GM19351 (cell line): ENCODE measurements around the gene NUDCD2.
"Not testable (repeated sequence)": the region's sequence is repeated elsewhere in the genome, so short reads cannot be mapped to it uniquely, and the experiment has no call there.

Experiments used
- ATAC-seq: cut with Tn5 transposase; IDR thresholded peaks from one replicate; pipeline ENCODE4 v1.9.1; 2021; ENCODE audit warnings: mild to moderate bottlenecking, moderate library complexity; ENCODE audit not compliant: unreplicated experiment

The NUDCD2 gene

DNA sequence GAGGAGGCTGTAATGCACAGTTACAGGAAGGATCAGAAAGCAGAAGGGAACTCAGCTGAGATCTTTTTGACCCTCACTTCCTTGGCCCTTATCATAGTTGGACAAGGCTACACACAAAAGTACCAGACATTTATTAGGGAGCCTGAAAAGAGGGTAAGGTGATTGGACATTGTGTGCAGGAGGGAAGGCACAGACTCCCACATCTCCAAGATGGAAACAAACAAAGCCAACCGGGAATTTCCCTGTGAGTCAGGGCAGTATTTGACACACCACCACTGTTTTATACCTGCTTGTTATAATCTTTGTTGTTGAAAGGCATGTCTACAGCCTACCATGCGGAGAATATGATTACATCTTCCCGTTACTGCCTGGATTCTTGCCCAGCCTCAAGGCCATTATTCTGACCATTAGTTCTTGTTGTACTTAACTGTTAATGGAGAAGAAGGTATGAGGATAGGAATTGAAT lies 25.5 kb downstream of the NUDCD2 start:
- no peak for ATAC-seq

DNA sequence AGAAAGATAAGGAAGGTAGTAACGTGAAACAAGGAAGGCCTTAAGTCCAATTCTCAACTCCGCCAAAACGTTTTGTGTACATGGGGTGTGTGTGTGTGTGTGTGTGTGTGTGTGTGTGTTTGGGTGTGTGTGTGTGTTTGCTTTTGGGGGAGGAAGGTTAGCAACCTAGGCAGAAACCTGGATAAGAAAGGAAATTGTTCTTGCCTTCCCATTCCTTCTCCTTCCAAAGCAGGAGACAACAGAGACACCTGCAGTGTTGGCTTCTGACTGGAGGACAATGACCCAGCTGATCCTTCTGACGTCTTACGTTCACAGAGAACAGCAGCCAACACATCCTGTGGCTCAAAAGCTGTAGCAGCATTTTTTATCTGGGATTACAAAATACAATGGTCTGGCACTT lies 26.6 kb downstream of the NUDCD2 start:
- ATAC-seq: no peak

DNA sequence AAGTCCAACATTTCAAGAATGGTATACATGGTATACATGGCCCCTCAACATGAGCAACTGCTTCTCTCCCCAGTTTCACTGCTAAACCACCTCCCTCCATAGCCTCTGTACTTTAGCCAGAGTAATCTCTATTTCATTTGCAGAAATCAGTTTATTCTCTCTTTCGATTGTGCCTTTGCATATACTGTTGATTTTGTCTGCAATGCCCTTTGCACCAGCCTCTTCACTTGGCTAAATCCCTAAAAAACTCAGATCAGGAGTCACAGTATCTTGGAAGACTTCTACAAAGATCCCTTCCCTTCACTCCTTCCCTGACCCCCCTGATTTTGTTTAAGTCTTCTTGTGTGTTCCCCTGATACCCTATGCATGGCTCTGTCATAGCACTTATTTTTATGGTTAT lies 27.4 kb downstream of the NUDCD2 start:
- ATAC-seq: no peak

DNA sequence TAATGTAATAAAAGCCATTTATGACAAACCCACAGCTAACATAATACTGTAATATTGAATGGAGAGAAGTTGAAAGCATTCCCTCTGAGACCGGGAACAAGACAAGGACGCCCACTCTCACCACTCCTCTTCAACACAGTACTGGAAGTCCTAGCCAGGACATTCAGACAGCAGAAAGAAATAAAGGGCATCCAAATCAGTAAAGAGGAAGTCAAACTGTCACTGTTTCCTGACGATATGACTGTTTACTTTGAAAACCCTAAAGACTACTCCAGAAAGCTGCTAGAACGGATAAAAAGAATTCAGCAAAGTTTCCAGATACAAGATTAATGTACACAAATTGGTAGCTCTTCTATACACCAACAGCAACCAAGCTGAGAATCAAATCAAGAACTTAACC lies 33.8 kb downstream of the NUDCD2 start:
- not testable (repeated sequence) for ATAC-seq

DNA sequence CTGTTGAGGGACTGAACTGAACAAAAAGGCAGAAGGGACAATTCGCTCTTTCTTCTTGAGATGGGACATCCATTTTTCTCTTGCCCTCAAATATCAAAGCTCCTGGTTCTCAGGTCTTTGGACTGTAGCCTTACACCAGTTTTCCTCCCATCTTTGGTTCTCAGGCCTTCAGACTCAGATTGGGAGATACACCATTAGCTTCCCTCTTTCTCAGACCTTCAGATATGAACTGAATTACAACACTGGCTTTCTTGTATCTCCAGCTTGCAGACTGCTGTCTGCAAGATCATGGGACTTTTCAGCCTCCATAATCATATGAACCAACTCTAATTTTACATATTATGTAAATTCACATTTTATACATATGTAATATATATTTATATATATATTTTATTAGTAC lies 35.1 kb downstream of the NUDCD2 start:
- ATAC-seq: no peak

DNA sequence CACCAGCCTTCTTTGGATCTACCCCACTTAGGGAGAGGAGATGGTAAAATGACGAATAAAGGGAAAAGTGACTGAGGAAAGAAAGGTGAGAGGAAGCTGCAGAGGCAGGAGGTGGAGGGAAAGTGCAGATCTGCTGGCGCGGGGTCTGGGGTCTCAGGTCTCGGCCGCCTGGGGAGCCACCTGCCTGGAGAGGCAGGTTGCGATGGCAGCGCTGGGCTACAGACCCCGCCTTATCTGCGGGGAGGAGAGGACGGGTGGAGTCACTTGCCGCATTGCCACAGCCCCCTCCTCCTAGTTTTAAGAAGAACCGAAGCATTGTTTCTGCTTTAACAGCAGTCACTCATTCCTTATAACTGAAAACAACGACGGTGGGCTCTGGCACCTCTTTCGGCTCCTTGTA lies 44.2 kb downstream of the NUDCD2 start:
- not testable (repeated sequence) for ATAC-seq

DNA sequence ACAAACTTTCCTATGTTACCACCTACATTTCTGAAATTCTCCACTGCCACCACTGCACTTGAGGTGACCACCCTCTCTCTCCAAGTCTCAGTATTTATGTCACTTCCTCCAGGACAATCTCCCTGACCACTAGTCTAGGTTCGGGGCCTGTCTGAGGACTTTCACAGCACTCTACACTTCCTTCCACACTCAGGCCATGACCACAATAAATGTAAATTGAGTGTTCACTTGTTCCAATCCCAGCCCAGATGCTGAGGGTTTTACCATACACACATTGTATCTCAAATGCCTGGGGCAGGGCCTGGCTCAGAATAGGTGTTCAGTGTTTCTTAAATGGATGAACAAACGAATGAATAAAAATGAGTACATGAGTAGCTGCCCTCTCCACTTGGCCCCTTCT lies 49.4 kb downstream of the NUDCD2 start:
- peak; percentile 33 for ATAC-seq

DNA sequence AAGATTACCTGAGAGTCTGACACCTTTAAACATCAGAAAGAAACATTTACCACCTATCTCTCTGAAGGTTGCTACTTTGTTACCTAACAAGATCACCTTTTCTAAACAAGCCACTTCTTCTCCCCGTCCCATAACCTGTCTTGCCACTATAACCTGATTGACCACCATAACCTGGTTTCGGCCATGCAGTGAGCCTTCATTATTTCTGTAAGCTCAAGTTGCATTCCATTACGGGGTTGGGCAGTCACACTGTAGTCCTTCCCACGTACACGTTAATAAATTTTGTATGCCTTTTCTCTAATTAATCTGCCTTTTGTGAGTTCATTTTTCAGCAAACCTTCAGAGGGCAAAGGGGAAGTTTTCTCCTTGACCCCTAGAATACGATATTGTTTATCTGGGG lies 50.5 kb downstream of the NUDCD2 start:
- no peak for ATAC-seq

DNA sequence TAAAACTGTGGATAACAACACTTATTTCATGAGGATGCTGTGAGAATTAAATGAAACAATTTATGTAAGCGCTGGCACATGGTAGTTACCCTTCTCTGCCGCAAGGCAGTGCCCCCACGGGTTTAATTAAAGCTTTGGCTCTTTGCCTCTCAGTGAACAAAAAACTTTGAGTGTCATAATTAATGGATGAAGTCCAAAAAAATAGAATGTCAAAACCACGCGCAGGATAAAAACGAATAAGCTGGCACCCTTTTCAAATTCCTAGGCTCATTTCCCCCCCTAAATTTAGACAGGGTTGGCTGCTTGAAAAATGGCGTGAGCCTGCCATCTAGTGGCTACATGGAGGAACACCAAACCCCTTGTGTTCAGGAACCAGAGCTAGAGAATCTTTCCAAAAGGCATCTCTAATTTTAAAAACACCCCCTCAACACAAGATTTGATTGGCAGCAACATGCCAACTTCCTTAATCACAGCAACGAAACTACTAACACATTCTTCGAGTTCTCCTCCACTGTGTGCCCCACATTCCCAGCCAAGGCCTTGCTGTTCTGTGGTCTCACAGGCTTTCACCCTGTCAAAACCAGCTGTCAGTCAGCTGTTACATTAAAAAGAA lies 51.5 kb downstream of the NUDCD2 start:
- peak; percentile 56 for ATAC-seq

DNA sequence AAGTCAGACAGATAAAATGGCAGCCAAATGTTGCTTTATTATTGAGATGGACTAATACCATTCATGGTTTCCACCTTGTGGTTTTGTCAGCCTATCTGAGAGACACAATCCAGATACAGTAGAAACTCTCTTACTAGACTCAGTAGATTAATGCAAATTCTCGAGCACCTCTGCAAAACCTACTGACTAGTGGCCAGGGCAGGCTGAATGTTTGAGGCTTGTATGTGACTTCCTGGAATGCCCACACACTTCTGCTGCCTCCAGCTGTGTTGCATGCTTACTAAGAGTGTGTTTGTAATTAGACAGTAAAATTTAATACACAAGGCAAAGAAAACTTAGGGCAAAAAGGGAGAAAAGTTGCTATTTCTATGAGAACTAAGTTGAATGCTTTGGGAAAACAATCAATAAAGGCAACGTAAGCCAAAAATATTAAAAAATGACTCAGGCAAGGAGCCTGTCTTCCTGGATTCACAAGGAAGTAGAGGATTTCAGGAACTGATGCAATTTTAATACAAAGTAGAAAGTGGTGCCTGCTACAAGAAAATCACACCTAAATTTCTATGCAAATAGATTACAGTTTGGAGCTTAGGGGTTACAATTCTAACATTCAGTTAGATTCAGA lies 52.8 kb downstream of the NUDCD2 start:
- ATAC-seq: peak; percentile 89

DNA sequence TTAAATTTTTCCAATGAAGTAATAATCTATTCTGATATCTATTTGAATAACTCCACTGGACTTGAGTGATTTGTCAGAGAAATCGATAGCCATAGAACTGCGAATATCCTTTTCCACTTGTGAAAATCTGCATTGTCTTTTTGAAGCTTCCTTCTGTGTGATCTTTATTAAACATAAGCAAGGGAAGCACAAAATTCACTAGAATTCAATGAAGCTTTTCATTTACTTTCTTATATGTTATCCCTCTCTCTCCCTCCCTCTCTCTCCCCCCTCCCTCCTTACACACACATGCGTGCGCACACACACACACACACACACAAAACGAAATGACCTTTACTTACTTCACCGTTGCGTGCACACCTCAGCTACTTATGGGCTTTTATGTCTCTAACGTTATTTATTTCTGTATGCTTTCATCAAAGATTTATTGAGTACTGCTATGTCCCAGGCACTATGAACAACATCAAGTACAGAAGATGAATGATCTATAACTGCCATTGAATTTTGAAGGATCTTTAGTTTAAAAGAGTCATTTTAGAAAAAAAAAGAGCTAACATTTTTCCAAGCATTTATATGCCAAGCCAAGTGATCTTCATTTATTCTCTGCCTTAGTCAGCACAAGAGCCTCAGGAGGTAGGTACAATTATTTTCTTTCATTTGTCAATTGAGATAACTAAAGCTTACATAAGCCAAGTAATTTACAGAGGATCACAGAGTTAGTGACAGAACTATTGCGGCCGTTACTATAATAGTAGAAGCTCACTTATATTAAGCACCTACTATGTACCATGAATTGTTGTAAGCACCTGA lies 55.3 kb downstream of the NUDCD2 start:
- ATAC-seq: no peak

DNA sequence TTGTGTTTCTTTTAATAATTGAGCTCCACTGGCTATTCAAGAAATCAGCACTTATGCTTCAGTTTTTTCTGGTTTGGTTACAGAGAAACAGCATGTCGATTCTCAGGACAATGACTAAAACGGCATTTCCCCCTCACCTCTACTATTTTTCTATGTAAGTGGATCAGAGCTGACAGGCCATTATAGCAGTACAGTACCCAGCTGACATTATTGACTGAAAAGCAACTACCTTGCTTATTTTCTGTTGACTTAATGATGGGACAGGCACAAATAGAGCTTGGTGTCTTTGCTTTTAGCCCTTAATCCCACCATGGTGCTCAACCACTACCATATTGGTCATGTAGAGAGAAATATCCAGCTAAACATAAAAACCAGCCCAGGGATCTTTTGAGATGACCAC lies 57.9 kb downstream of the NUDCD2 start:
- ATAC-seq: no peak

DNA sequence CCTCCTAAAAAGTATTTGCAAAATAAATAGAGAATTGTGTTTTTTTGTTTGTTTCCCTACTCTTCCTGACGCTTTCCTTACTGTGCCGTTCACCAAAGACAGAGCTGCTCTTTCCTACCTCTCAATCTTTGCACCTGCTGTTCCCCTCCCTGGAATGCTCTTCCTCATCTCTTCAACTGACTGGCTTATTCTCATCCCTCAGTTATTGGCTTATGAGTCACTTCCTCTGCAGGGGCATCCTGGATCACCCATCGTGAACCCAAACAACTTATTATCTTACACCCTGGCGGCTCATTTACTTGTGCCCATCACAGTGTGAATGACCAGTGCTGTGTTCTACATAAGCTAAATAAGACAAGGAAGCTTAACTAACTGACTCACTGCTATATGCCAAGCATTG lies 58.6 kb downstream of the NUDCD2 start:
- ATAC-seq: no peak

DNA sequence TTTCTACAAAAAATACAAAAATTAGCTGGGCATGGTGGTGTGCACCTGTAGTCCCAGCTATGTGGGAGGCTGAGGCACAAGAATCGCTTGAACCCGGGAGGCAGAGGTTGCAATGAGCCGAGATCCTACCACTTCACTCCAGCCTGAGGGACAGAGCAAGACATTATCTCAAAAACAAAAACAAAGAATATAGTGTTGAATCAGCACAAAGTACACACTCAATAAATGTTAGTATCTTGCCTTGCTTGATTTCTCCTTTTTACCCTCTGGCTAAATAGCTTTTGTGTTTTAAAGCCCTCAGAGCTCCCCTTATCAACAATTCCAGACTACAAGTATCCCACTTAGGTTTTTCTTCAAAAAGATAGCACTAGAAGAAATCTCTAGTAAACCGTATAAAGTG lies 60.0 kb downstream of the NUDCD2 start:
- no peak for ATAC-seq

DNA sequence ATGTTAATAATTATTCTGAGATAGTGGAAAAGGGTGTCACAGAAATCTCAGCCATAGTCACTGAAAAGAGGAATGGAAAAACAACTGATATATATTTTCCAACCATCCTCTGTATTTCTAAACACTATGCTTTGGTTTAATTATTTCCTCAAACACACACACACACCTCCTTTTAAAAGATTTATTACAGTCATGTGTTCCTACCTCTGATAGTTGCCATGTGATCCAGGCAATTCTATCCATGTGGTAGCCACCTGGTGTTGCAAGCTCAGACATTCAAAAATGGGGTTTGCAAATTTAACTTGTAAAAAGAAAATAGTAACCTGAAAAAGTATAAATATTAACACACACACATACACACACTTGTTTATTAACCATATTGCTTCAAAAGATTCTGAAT lies 62.5 kb downstream of the NUDCD2 start:
- ATAC-seq: no peak

DNA sequence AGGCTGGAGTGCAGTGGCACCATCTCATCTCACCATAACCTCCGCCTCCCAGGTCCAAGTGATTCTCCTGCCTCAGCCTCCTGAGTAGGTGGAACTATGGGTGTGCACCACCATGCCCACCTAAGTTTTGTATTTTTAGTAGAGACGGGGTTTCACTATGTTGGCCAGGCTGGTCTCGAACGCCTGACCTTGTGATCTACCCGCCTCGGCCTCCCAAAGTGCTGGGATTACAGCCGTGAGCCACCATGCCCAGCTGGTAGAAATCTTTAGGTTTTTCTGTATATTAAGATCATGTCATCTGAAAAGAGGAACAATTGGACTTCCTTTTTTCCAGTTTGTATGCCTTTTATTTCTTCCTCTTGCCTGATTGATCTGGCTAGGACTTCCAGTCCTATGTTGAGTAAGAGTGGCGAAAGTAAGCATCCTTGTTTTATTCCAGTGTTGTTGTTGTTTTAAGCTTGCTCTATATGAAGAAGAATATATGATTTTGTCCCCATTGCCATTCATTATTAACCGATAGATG lies 63.0 kb downstream of the NUDCD2 start:
- ATAC-seq: not testable (repeated sequence)
